ENCODE measurements around the gene CPNE1.

CPNE1 gene

GRCh38 chr20:35600176-35600992, 64.3 kb downstream of the CPNE1 start:
- no peak for DNase-seq (ENCODE audit: low read depth)

GRCh38 chr20:35599776-35600120, 65.0 kb downstream of the CPNE1 start:
- no peak for DNase-seq (ENCODE audit: low read depth)

- DNase-seq (ENCODE audit: low read depth): no peak
Measured at GRCh38 chr20:35598899-35599775, 65.6 kb downstream of the CPNE1 start.

GRCh38 chr20:35598476-35598875, 66.2 kb downstream of the CPNE1 start:
- DNase-seq (ENCODE audit: low read depth): no peak

GRCh38 chr20:35597186-35597585, 67.5 kb downstream of the CPNE1 start:
- DNase-seq (ENCODE audit: low read depth): no peak

GRCh38 chr20:35595901-35596300, 68.8 kb downstream of the CPNE1 start:
- DNase-seq (ENCODE audit: low read depth): no peak

GRCh38 chr20:35595456-35595855, 69.2 kb downstream of the CPNE1 start:
- no peak for DNase-seq (ENCODE audit: low read depth)

GRCh38 chr20:35592339-35592974, 72.2 kb downstream of the CPNE1 start:
- no peak for DNase-seq (ENCODE audit: low read depth)

- no peak for DNase-seq (ENCODE audit: low read depth)
Measured at GRCh38 chr20:35588397-35588796, 76.3 kb downstream of the CPNE1 start.

- DNase-seq (ENCODE audit: low read depth): no peak
Measured at GRCh38 chr20:35587436-35587835, 77.3 kb downstream of the CPNE1 start.

GRCh38 chr20:35586751-35587425, 77.8 kb downstream of the CPNE1 start:
- no peak for DNase-seq (ENCODE audit: low read depth)

GRCh38 chr20:35583636-35584560, 80.8 kb downstream of the CPNE1 start:
- DNase-seq (ENCODE audit: low read depth): no peak

GRCh38 chr20:35582741-35583404, 81.8 kb downstream of the CPNE1 start:
- DNase-seq (ENCODE audit: low read depth): no peak

- no peak for DNase-seq (ENCODE audit: low read depth)
Measured at GRCh38 chr20:35582131-35582530, 82.6 kb downstream of the CPNE1 start.

- DNase-seq (ENCODE audit: low read depth): no peak
Measured at GRCh38 chr20:35579196-35579595, 85.5 kb downstream of the CPNE1 start.

- DNase-seq (ENCODE audit: low read depth): no peak
Measured at GRCh38 chr20:35578469-35578868, 86.2 kb downstream of the CPNE1 start.

GRCh38 chr20:35576816-35577215, 87.9 kb downstream of the CPNE1 start:
- DNase-seq (ENCODE audit: low read depth): no peak

Measured in stimulated activated CD8-positive, alpha-beta memory T cell treated with anti-CD3 and anti-CD28 coated beads, Interleukin-7, amount 100 ng/mL, for 24 hours (primary cell).